Sigmoid colon (tissue), 7 donors: ENCODE data around the gene KCNAB1. TPM values are rescaled to one million over a fixed set of nuclear protein-coding genes. Genes with fewer than 3 reads are reported as not detected.

Experiments
- DNase-seq: peaks from one replicate; pipeline ENCODE4 v3.0.0-alpha.2; 2019
- H3K27ac ChIP-seq, 4 donors: fragments of 200-600 bp; sonication (generic); one replicate each; pipeline ENCODE4 v1.5.1; 2016 to 2019; ENCODE audit warnings: mild to moderate bottlenecking in 1 of 4
- H3K27me3 ChIP-seq, 3 donors: fragments of 200-600 bp; sonication (generic); one replicate each; pipeline ENCODE4 v1.5.1; 2019; ENCODE audit warnings: mild to moderate bottlenecking in 1 of 3
- H3K36me3 ChIP-seq, 4 donors: fragments of 200-600 bp; sonication (generic); one replicate each; pipeline ENCODE4 v1.5.1; 2016 to 2019
- H3K4me1 ChIP-seq, 4 donors: fragments of 200-600 bp; sonication (generic); one replicate each; pipeline ENCODE4 v1.5.1; 2017 to 2019
- H3K4me3 ChIP-seq, 4 donors: fragments of 200-600 bp; sonication (generic); one replicate each; pipeline ENCODE4 v1.5.1; 2017 to 2019; ENCODE audit warnings: mild to moderate bottlenecking in 2 of 4, moderate library complexity in 1 of 4
- H3K9me3 ChIP-seq, 4 donors: fragments of 200-600 bp in 3 of 4; sonication (generic) in 3 of 4; one replicate each; pipeline versions ENCODE4 v1.5.1 to v1.6.1; 2013 to 2019
- CTCF ChIP-seq, 4 experiments: fragments of 450-650 bp in 3 of 4; fragments of 200-600 bp in 1 of 4; IDR thresholded peaks; one replicate each; pipeline ENCODE4 v1.5.1; 2016 to 2019; ENCODE audit warnings: antibody characterized with exemption in 4 of 4, mild to moderate bottlenecking in 3 of 4, moderate library complexity in 2 of 4
- EP300 ChIP-seq, 4 donors: sonication (generic); formaldehyde crosslinking; IDR thresholded peaks; one replicate each; pipeline ENCODE4 v1.6.1; 2017; ENCODE audit warnings: antibody characterized with exemption in 4 of 4
- POLR2A ChIP-seq, 2 donors: fragments of 450-650 bp; IDR thresholded peaks; one replicate each; pipeline ENCODE4 v1.6.1; 2016; ENCODE audit warnings: antibody characterized with exemption in 2 of 2, mild to moderate bottlenecking in 2 of 2, moderate library complexity in 2 of 2
- POLR2AphosphoS5 ChIP-seq, 4 donors: sonication (generic); formaldehyde crosslinking; IDR thresholded peaks; one replicate each; pipeline ENCODE4 v1.6.1; 2017; ENCODE audit warnings: antibody characterized with exemption in 4 of 4
- WGBS, 2 donors: extraction: QIAGEN DNeasy Blood & Tissue Kit; methylation state at CpG; one replicate each; pipeline ENCODE4 v1.1.7; 2013; 5-methylcytosine and 5-hydroxymethylcytosine counted together
- intact Hi-C: fragments of 100-400 bp; cut with DNase I; formaldehyde crosslinking; loops from one replicate; pipeline ENCODE4 v1.15.1; 2023
- polyA plus RNA-seq, 3 donors: library from polyadenylated mRNA; stranded (reverse); fragments of 200-250 nt; gene quantifications; one replicate each; pipeline ENCODE4 v1.2.3, GENCODE V29; 2013
- total RNA-seq, 4 donors: library from RNA; depleted of rRNA; stranded (reverse); fragments of >200 nt; gene quantifications; one replicate each; pipeline ENCODE4 v1.1.0, GENCODE V29; 2016
- donor health status: healthy with polysubstance abuse.
- donor health status: Bipolar disorder and iron deficiency.
- donor health status: healthy.

The KCNAB1 gene
- total and polyA plus RNA-seq, 7 donors, result 1.2 to 5.0 (median 4.3) TPM; not detected in 2

- H3K4me3 ChIP-seq, result no peak overlapping the region
- no peak for DNase-seq
- intact Hi-C loops, result no loop called here
- peaks cover 0 to 51% (median 20%) of the 10 kb centered on the region in 4 donors for H3K4me1 ChIP-seq
- peak overlapping the region in 2 of 4 donors; percentile 17 to 57 for H3K27ac ChIP-seq
- H3K9me3 ChIP-seq, result no peaks in the 10 kb centered on the region
- no peaks in the 10 kb centered on the region for H3K36me3 ChIP-seq
- TF ChIP-seq POLR2A (IDR thresholded peaks at IDR 0.05) (no peak), EP300 (IDR thresholded peaks at IDR 0.05) (no peak), CTCF (IDR thresholded peaks at IDR 0.05) (no peak)
- no peaks in the 10 kb centered on the region for H3K27me3 ChIP-seq
Measured at GRCh38 chr3:156473341-156473740, 353.0 kb downstream of the KCNAB1 start.

GRCh38 chr3:156474560-156475389 lies 354.4 kb downstream of the KCNAB1 start:
- Histone ChIP-seq H3K27ac (no peak overlapping the region), H3K27me3 (no peaks in the 10 kb centered on the region), H3K9me3 (no peaks in the 10 kb centered on the region), H3K36me3 (no peaks in the 10 kb centered on the region), H3K4me3 (no peak overlapping the region), H3K4me1 (peaks cover 0 to 56% (median 15%) of the 10 kb centered on the region in 4 donors)
- 59 to 61% methylated on average over 12 of the region's 12 CpGs for WGBS, 2 donors
- DNase-seq, result no peak
- intact Hi-C loops, result no loop called here
- TF ChIP-seq POLR2AphosphoS5 (IDR thresholded peaks at IDR 0.05) (no peak), CTCF (IDR thresholded peaks at IDR 0.05) (peak in 2 of 4 experiments; percentile 3 to 18), POLR2A (IDR thresholded peaks at IDR 0.05) (no peak)

GRCh38 chr3:156477323-156477722 lies 356.9 kb downstream of the KCNAB1 start:
- intact Hi-C loops, result no loop called here
- WGBS, 2 donors, result 85 to 96% methylated on average over 1 of the region's 1 CpG
- no peaks in the 10 kb centered on the region for H3K9me3 ChIP-seq

GRCh38 chr3:156478891-156479290 lies 358.5 kb downstream of the KCNAB1 start:
- H3K36me3 ChIP-seq, result no peaks in the 10 kb centered on the region
- intact Hi-C loops, result no loop called here
- TF ChIP-seq CTCF (IDR thresholded peaks at IDR 0.05) (no peak), EP300 (IDR thresholded peaks at IDR 0.05) (no peak), POLR2A (IDR thresholded peaks at IDR 0.05) (no peak), POLR2AphosphoS5 (IDR thresholded peaks at IDR 0.05) (no peak)
- 86 to 90% methylated on average over 2 of the region's 2 CpGs for WGBS, 2 donors
- no peaks in the 10 kb centered on the region for H3K27me3 ChIP-seq
- DNase-seq, result no peak
- no peak overlapping the region for H3K27ac ChIP-seq
- peaks cover 0 to 70% (median 29%) of the 10 kb centered on the region in 4 donors for H3K4me1 ChIP-seq
- no peaks in the 10 kb centered on the region for H3K9me3 ChIP-seq
- H3K4me3 ChIP-seq, result no peak overlapping the region

More at GRCh38 chr3:156477323-156477722, 356.9 kb downstream of the KCNAB1 start:
- no peak for TF ChIP-seq CTCF (IDR thresholded peaks at IDR 0.05)
- no peak for TF ChIP-seq EP300 (IDR thresholded peaks at IDR 0.05)
- TF ChIP-seq POLR2A (IDR thresholded peaks at IDR 0.05), result no peak
- TF ChIP-seq POLR2AphosphoS5 (IDR thresholded peaks at IDR 0.05), result no peak
- Histone ChIP-seq H3K4me3 (no peak overlapping the region), H3K36me3 (no peaks in the 10 kb centered on the region), H3K4me1 (peaks cover 0 to 68% (median 21%) of the 10 kb centered on the region in 4 donors), H3K27ac (peak overlapping the region in 2 of 4 donors; percentile 35 to 44), H3K27me3 (no peaks in the 10 kb centered on the region)
- no peak for DNase-seq
